Parathyroid adenoma (tissue), 2 donors: ENCODE data around the gene SLC39A11.

Experiments used
- H2AFZ ChIP-seq: fragments of 300-600 bp; sonication (generic); one replicate; pipeline ENCODE4 v1.7.0; 2017; ENCODE audit warnings: antibody characterized with exemption, mild to moderate bottlenecking
- H3K27ac ChIP-seq: fragments of 300-600 bp; sonication (generic); one replicate; pipeline ENCODE4 v1.7.0; 2017
- H3K27me3 ChIP-seq: fragments of 300-600 bp; sonication (generic); one replicate; pipeline ENCODE4 v1.7.0; 2017; ENCODE audit warnings: low read length; ENCODE audit not compliant: control insufficient read depth, insufficient read depth
- H3K36me3 ChIP-seq: fragments of 300-600 bp; sonication (generic); one replicate; pipeline ENCODE4 v1.7.0; 2017; ENCODE audit warnings: low read length; ENCODE audit not compliant: control insufficient read depth, insufficient read depth
- H3K4me1 ChIP-seq: fragments of 300-600 bp; sonication (generic); one replicate; pipeline ENCODE4 v1.7.0; 2017; ENCODE audit warnings: control low read depth
- H3K4me2 ChIP-seq: fragments of 300-600 bp; sonication (generic); one replicate; pipeline ENCODE4 v1.7.0; 2017; ENCODE audit warnings: low read length
- H3K4me3 ChIP-seq: fragments of 300-600 bp; sonication (generic); one replicate; pipeline ENCODE4 v1.7.0; 2017; ENCODE audit warnings: low read depth, low read length
- H3K79me2 ChIP-seq: fragments of 300-600 bp; sonication (generic); one replicate; pipeline ENCODE4 v1.7.0; 2017; ENCODE audit warnings: control low read depth
- H3K9ac ChIP-seq: fragments of 300-600 bp; sonication (generic); one replicate; pipeline ENCODE4 v1.7.0; 2017; ENCODE audit warnings: mild to moderate bottlenecking
- H3K9me3 ChIP-seq: fragments of 300-600 bp; sonication (generic); one replicate; pipeline ENCODE4 v1.7.0; 2017; ENCODE audit warnings: low read length; ENCODE audit not compliant: control insufficient read depth
- TF ChIP-seq, protein P1 (sequence below): fragments of 300-600 bp; sonication (generic); IDR thresholded peaks from one replicate; pipeline ENCODE4 v1.7.0; 2017; ENCODE audit warnings: antibody characterized with exemption, mild to moderate bottlenecking
- donor health status: primary hyperparathyroidism.

The SLC39A11 gene

DNA sequence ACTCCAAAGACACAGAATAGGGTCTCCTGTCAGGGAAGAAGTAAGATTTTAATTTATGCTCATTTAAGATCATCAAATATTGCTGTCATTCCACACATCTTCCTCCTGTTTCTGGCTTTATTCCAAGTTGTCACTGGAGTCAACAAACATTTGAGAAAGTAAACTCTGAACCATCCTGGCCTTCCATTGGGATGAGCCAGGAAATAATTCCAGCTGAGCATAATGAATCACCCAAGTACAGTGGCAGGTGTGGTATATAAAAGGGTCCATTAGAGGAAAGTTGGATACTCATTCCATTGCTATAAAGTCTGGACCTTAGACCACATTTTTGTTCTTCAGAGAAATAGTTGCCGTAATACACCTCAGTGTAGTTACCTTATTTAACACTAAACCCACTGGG is 246.1 kb downstream of the SLC39A11 start:
- Histone ChIP-seq H3K4me3 (no peak overlapping the region), H2AFZ (no peak overlapping the region), H3K4me2 (no peak overlapping the region), H3K36me3 (no peaks in the 10 kb centered on the region), H3K4me1 (no peaks in the 10 kb centered on the region), H3K9me3 (no peaks in the 10 kb centered on the region), H3K9ac (no peak overlapping the region), H3K79me2 (no peaks in the 10 kb centered on the region), H3K27me3 (no peaks in the 10 kb centered on the region), H3K27ac (no peak overlapping the region)
- TF ChIP-seq, protein P1, sequence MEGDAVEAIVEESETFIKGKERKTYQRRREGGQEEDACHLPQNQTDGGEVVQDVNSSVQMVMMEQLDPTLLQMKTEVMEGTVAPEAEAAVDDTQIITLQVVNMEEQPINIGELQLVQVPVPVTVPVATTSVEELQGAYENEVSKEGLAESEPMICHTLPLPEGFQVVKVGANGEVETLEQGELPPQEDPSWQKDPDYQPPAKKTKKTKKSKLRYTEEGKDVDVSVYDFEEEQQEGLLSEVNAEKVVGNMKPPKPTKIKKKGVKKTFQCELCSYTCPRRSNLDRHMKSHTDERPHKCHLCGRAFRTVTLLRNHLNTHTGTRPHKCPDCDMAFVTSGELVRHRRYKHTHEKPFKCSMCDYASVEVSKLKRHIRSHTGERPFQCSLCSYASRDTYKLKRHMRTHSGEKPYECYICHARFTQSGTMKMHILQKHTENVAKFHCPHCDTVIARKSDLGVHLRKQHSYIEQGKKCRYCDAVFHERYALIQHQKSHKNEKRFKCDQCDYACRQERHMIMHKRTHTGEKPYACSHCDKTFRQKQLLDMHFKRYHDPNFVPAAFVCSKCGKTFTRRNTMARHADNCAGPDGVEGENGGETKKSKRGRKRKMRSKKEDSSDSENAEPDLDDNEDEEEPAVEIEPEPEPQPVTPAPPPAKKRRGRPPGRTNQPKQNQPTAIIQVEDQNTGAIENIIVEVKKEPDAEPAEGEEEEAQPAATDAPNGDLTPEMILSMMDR, result no peak

DNA sequence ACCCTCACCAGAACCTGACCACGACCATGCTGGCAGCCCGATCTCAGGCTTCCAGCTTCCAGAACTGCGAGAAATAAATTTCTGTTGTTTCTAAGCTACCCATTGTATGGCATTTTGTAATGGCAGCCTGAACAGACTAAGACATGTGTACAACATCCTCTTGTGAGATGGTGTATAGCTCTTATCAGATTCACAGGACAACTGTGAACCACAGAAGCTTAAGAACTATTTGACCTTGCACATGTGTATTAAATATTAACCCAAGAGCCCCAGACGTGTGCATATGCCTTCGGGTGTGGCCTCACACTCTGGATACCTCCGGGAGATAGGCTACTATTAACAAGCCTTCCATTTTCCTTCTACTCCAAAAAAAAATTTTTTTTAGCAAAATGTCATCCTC is 248.9 kb downstream of the SLC39A11 start:
- H2AFZ ChIP-seq, result no peak overlapping the region
- no peak overlapping the region for H3K27ac ChIP-seq
- H3K4me1 ChIP-seq, result no peaks in the 10 kb centered on the region
- H3K36me3 ChIP-seq, result no peaks in the 10 kb centered on the region
- no peaks in the 10 kb centered on the region for H3K9me3 ChIP-seq
- H3K79me2 ChIP-seq, result no peaks in the 10 kb centered on the region
- no peak overlapping the region for H3K4me3 ChIP-seq
- TF ChIP-seq, protein P1, result no peak
- no peak overlapping the region for H3K4me2 ChIP-seq
- H3K27me3 ChIP-seq, result no peaks in the 10 kb centered on the region
- H3K9ac ChIP-seq, result no peak overlapping the region

DNA sequence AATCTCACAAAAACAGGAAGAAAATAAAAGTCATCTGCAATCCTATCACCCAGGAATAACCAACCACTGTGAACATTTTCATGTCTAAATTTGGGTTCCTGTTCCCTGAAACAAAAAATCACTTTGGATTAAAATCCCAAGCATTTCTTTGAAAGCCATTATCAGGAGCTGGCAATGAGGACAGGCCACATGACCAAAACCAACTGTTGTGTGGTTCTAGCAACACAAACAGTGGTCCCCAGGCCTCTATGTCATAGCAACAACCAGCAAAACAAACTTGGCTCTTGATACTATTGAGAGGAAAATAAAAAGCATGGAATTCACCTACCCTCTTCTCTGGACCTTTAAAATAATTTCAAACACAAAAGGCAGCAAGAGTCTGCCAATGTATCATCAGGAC is 252.5 kb downstream of the SLC39A11 start:
- H3K9me3 ChIP-seq, result no peaks in the 10 kb centered on the region
- H3K27ac ChIP-seq, result no peak overlapping the region
- no peaks in the 10 kb centered on the region for H3K4me1 ChIP-seq
- H3K27me3 ChIP-seq, result no peaks in the 10 kb centered on the region
- H3K4me2 ChIP-seq, result no peak overlapping the region
- TF ChIP-seq, protein P1, result no peak
- no peaks in the 10 kb centered on the region for H3K79me2 ChIP-seq
- no peaks in the 10 kb centered on the region for H3K36me3 ChIP-seq
- H2AFZ ChIP-seq, result no peak overlapping the region
- H3K9ac ChIP-seq, result no peak overlapping the region
- no peak overlapping the region for H3K4me3 ChIP-seq

DNA sequence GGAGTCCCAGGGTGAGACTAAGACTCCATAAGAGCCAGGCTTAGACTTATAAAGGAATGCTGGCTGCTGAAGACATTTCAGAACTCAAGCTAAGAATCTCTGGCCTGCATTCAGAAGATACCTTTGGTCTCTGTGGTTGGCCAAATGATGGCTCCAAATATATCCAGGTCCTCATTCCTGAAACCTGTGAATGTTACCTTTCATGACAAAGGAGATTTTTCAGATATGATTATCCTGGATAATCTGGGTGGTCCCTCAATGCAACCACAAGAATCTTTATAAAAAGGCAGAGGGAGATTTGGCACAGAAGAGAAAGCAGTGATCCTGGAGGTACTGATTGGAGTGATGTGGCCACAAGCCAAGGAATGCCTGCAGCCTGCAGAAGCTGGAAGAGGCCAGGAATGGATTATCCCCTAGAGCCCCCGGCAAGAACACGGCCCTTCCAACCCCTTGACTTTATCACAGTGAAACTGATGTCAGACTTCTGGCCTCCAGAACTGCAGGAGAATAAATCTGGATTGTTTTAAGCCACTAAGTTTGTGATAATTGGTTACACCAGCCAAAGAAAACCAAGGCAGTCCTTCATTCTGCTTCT is 253.3 kb downstream of the SLC39A11 start:
- Histone ChIP-seq H2AFZ (no peak overlapping the region), H3K4me3 (no peak overlapping the region), H3K4me1 (no peaks in the 10 kb centered on the region), H3K27me3 (no peaks in the 10 kb centered on the region), H3K9ac (no peak overlapping the region), H3K9me3 (no peaks in the 10 kb centered on the region), H3K27ac (no peak overlapping the region), H3K36me3 (no peaks in the 10 kb centered on the region), H3K4me2 (no peak overlapping the region), H3K79me2 (no peaks in the 10 kb centered on the region)
- TF ChIP-seq, protein P1, result no peak

DNA sequence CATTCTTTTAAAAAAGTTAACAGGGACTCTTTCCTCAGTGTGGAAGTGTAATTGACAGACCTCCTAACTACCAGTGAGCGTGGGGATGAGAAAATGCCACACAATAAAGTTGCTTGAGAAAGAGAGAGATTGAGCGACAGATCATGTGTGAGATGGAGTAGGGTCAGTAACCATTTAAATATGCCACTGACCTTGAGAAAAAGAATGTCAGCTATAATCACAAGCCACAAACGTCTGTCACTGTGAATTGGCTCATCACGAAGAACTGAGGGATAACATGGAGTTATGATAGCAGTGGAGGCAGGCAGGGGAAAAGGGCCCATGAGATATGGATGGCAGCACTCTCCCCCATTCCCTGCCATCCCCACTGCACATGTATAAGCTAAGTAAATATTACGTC is 253.9 kb downstream of the SLC39A11 start:
- H3K9me3 ChIP-seq, result no peaks in the 10 kb centered on the region

More for the DNA sequence above, 253.9 kb downstream of the SLC39A11 start:
- no peak overlapping the region for H3K27ac ChIP-seq
- H3K9ac ChIP-seq, result no peak overlapping the region
- no peak overlapping the region for H2AFZ ChIP-seq
- H3K36me3 ChIP-seq, result no peaks in the 10 kb centered on the region
- TF ChIP-seq, protein P1, result no peak
- H3K27me3 ChIP-seq, result no peaks in the 10 kb centered on the region
- H3K4me2 ChIP-seq, result no peak overlapping the region
- no peak overlapping the region for H3K4me3 ChIP-seq
- H3K79me2 ChIP-seq, result no peaks in the 10 kb centered on the region
- H3K4me1 ChIP-seq, result no peaks in the 10 kb centered on the region
